HTR-8/SVneo (cell line): Measurements from ENCODE around the gene RRP8.
A peak's percentile ranks its signal among the peaks of the same experiment; 100 is the strongest.

Experiments used
- DNase-seq: peaks from one replicate; pipeline ENCODE4 v3.0.0; 2011; ENCODE audit warnings: low spot score, mixed read lengths; ENCODE audit not compliant: insufficient read length
- FAIRE-seq: peaks from 2 replicates; lab custom pipeline; 2011; peaks lifted over from hg19 to GRCh38; lab: Jason Lieb, UNC

The RRP8 gene

GRCh38 chr11:6619004-6619745 lies 15.8 kb upstream of the RRP8 start, which contains the start of gene TPP1:
Gene TPP1 (minus strand): TSS chr11:6619422. CDS start chr11:6619400, 22 bp downstream.
- peak; percentile 98 for DNase-seq
- peak; percentile 97 for FAIRE-seq

- no peak for DNase-seq
- FAIRE-seq, result no peak
Observed at GRCh38 chr11:6618117-6619003, 14.9 kb upstream of the RRP8 start.

GRCh38 chr11:6617315-6617781 lies 13.9 kb upstream of the RRP8 start:
- no peak for DNase-seq
- no peak for FAIRE-seq

- FAIRE-seq (no peak), DNase-seq (no peak)
Observed at GRCh38 chr11:6616596-6617250, 13.3 kb upstream of the RRP8 start.

- FAIRE-seq (no peak), DNase-seq (no peak)
Observed at GRCh38 chr11:6615882-6616585, 12.6 kb upstream of the RRP8 start.

- FAIRE-seq, result no peak
Observed at GRCh38 chr11:6615046-6615445, 11.6 kb upstream of the RRP8 start.

GRCh38 chr11:6614446-6614845 lies 11.0 kb upstream of the RRP8 start:
- no peak for FAIRE-seq
- no peak for DNase-seq

More at GRCh38 chr11:6615046-6615445, 11.6 kb upstream of the RRP8 start:
- DNase-seq, result no peak

- FAIRE-seq (no peak), DNase-seq (no peak)
Observed at GRCh38 chr11:6613496-6613895, 10.1 kb upstream of the RRP8 start.

GRCh38 chr11:6612213-6613041 lies 9.0 kb upstream of the RRP8 start, which contains the start of gene TAF10:
Gene TAF10 (minus strand): TSS chr11:6612216. CDS start chr11:6612189, 27 bp downstream.
- DNase-seq (peak; percentile 89), FAIRE-seq (peak; percentile 94)

GRCh38 chr11:6611963-6612212 lies 8.5 kb upstream of the RRP8 start:
- FAIRE-seq (no peak), DNase-seq (no peak)

- FAIRE-seq, result no peak
- no peak for DNase-seq
Observed at GRCh38 chr11:6611092-6611962, 7.9 kb upstream of the RRP8 start.

GRCh38 chr11:6610591-6610990 lies 7.2 kb upstream of the RRP8 start:
- DNase-seq (no peak), FAIRE-seq (no peak)

- DNase-seq, result no peak
- no peak for FAIRE-seq
Observed at GRCh38 chr11:6609502-6610015, 6.1 kb upstream of the RRP8 start.

GRCh38 chr11:6608726-6609501 lies 5.5 kb upstream of the RRP8 start:
- DNase-seq (no peak), FAIRE-seq (no peak)

- no peak for DNase-seq
- FAIRE-seq, result no peak
Observed at GRCh38 chr11:6608011-6608410, 4.6 kb upstream of the RRP8 start.

GRCh38 chr11:6607190-6607795 lies 3.9 kb upstream of the RRP8 start:
- DNase-seq, result no peak
- FAIRE-seq, result no peak
